Measurements from ENCODE around the gene RGS17. TPM values are rescaled to one million over a fixed set of nuclear protein-coding genes. Genes with fewer than 3 reads are reported as not detected.

RGS17 gene
- total RNA-seq, 1 experiment from 2014 or later, result 0.70 TPM

DNA sequence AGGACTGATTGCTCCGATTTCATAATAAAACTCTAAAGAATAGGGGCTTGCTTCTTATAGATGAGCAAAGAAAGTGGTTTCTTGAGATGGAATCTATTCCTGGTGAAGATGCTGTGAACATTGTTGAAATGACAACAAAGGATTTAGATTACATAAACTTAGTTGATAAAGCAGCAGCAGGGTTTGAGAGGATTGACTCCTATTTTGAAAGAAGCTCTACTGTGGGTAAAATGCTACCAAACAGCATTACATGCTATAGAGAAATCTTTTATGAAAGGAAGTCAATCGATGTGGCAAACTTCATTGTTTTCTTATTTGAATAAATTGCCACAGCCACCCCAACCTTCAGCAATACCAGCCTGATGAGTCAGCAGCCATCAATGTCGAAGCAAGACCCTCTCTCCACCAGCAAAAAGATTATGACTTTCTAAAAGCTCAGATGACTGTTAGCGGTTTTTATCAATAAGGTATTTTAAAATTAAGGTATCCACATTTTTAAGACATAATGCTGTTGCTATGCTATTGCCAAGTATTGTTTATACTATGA lies 115.9 kb downstream of the RGS17 start:
- no TSS peak for BruUV-seq (replicated peaks)
- peak in 1 of 2 experiments; percentile 35 for DNase-seq
- H2AFZ ChIP-seq, result no peak overlapping the region

DNA sequence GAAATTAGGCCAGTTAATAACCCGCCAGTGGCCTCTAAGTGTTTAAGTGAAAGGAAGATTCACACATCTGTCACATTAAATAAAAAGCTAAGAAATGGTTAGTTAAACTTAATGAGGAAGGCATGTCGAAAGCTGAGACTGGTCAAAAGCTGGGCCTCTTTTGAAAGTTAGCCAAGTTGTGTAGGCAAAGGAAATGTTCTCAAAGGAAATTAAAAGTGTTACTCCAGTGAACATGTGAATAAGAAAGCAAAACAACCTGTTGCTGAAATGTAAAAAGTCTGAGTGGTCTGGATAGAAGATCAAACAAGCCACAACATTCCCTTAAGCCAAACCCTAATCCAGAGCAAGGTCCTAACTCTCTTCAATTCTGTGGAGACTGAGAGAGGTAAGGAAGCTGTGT lies 117.6 kb downstream of the RGS17 start:
- no peak for TF ChIP-seq EZH2 (IDR thresholded peaks at IDR 0.05; ENCODE audit: low read depth)
- Histone ChIP-seq H4K20me1 (ENCODE audit: insufficient read depth) (no peaks in the 10 kb centered on the region), H3K4me3 (no peak overlapping the region), H3K79me2 (ENCODE audit: low read depth) (no peaks in the 10 kb centered on the region), H3K4me2 (no peak overlapping the region), H3K4me1 (replicated peaks; ENCODE audit: insufficient read depth) (no peaks in the 10 kb centered on the region), H3K9me3 (ENCODE audit: insufficient read depth, low read depth) (no peaks in the 10 kb centered on the region), H3K27ac (no peak overlapping the region), H2AFZ (no peak overlapping the region), H3K36me3 (ENCODE audit: low read depth) (no peaks in the 10 kb centered on the region), H3K27me3 (ENCODE audit: insufficient read depth, low read depth) (no peaks in the 10 kb centered on the region), H3F3A (ENCODE audit: insufficient read depth, low read depth) (0 out of 2 replicates have a peak, but pooled peaks cover 3% of the 10 kb centered on the region), H3K9me2 (ENCODE audit: insufficient read depth) (no peaks in the 10 kb centered on the region)
- ChIA-PET POLR2A (ENCODE audit: unreplicated experiment) (no interaction called here), CTCF (no interaction called here)
- BruUV-seq (replicated peaks), result no TSS peak
- DNase-seq, result no peak
- intact Hi-C loops (cut with micrococcal nuclease; ENCODE audit: unreplicated experiment), result no loop called here

More for the DNA sequence above, 115.9 kb downstream of the RGS17 start:
- Histone ChIP-seq H3K4me1 (replicated peaks; ENCODE audit: insufficient read depth) (no peaks in the 10 kb centered on the region), H3K27ac (no peak overlapping the region), H3K4me2 (no peak overlapping the region), H3K9me3 (ENCODE audit: insufficient read depth, low read depth) (no peaks in the 10 kb centered on the region), H3K27me3 (ENCODE audit: insufficient read depth, low read depth) (no peaks in the 10 kb centered on the region), H3F3A (ENCODE audit: insufficient read depth, low read depth) (no peaks in the 10 kb centered on the region), H4K20me1 (ENCODE audit: insufficient read depth) (no peaks in the 10 kb centered on the region), H3K9me2 (ENCODE audit: insufficient read depth) (no peaks in the 10 kb centered on the region), H3K4me3 (no peak overlapping the region), H3K36me3 (ENCODE audit: low read depth) (no peaks in the 10 kb centered on the region), H3K79me2 (ENCODE audit: low read depth) (no peaks in the 10 kb centered on the region)
- ChIA-PET POLR2A (ENCODE audit: unreplicated experiment) (no interaction called here), CTCF (no interaction called here)
- TF ChIP-seq, protein P1, sequence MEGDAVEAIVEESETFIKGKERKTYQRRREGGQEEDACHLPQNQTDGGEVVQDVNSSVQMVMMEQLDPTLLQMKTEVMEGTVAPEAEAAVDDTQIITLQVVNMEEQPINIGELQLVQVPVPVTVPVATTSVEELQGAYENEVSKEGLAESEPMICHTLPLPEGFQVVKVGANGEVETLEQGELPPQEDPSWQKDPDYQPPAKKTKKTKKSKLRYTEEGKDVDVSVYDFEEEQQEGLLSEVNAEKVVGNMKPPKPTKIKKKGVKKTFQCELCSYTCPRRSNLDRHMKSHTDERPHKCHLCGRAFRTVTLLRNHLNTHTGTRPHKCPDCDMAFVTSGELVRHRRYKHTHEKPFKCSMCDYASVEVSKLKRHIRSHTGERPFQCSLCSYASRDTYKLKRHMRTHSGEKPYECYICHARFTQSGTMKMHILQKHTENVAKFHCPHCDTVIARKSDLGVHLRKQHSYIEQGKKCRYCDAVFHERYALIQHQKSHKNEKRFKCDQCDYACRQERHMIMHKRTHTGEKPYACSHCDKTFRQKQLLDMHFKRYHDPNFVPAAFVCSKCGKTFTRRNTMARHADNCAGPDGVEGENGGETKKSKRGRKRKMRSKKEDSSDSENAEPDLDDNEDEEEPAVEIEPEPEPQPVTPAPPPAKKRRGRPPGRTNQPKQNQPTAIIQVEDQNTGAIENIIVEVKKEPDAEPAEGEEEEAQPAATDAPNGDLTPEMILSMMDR (conservative IDR thresholded peaks at IDR 0.05), result no peak
- TF ChIP-seq EZH2 (IDR thresholded peaks at IDR 0.05; ENCODE audit: low read depth), result no peak
- intact Hi-C loops (cut with micrococcal nuclease; ENCODE audit: unreplicated experiment), result no loop called here

DNA sequence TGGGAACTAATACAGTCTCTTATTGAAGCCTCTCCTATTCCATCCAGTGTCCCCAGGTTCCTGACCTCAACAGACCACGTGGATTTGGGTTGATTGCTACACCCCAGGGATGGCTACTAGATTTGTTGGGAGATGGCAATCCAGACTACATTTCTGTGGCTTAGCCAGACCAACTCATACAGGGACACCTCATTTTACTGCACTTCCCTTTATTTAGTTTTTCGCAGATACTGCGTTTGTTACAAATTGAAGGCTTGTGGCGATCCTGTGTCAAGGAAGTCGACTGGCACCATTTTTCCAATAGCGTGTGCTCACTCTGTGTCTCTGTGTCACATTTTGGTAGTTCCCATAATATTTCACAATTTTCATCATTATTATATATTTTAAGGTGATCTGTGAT lies 118.2 kb downstream of the RGS17 start:
- H3K27me3 ChIP-seq (ENCODE audit: insufficient read depth, low read depth), result no peaks in the 10 kb centered on the region
- H2AFZ ChIP-seq, result no peak overlapping the region
- TF ChIP-seq, protein P1 (conservative IDR thresholded peaks at IDR 0.05), result no peak
- TF ChIP-seq EZH2 (IDR thresholded peaks at IDR 0.05; ENCODE audit: low read depth), result no peak
- no peaks in the 10 kb centered on the region for H3K9me2 ChIP-seq (ENCODE audit: insufficient read depth)
- CTCF ChIA-PET, result no interaction called here
- no peaks in the 10 kb centered on the region for H3K4me1 ChIP-seq (replicated peaks; ENCODE audit: insufficient read depth)
- BruUV-seq (replicated peaks), result no TSS peak
- POLR2A ChIA-PET (ENCODE audit: unreplicated experiment), result no interaction called here
- H3K79me2 ChIP-seq (ENCODE audit: low read depth), result no peaks in the 10 kb centered on the region
- H4K20me1 ChIP-seq (ENCODE audit: insufficient read depth), result no peaks in the 10 kb centered on the region
- no peaks in the 10 kb centered on the region for H3K36me3 ChIP-seq (ENCODE audit: low read depth)
- H3F3A ChIP-seq (ENCODE audit: insufficient read depth, low read depth), result 0 out of 2 replicates have a peak, but pooled peaks cover 3% of the 10 kb centered on the region
- no peak overlapping the region for H3K4me2 ChIP-seq
- DNase-seq, result no peak
- intact Hi-C loops (cut with micrococcal nuclease; ENCODE audit: unreplicated experiment), result no loop called here
- no peak overlapping the region for H3K4me3 ChIP-seq
- H3K27ac ChIP-seq, result no peak overlapping the region
- H3K9me3 ChIP-seq (ENCODE audit: insufficient read depth, low read depth), result no peaks in the 10 kb centered on the region

DNA sequence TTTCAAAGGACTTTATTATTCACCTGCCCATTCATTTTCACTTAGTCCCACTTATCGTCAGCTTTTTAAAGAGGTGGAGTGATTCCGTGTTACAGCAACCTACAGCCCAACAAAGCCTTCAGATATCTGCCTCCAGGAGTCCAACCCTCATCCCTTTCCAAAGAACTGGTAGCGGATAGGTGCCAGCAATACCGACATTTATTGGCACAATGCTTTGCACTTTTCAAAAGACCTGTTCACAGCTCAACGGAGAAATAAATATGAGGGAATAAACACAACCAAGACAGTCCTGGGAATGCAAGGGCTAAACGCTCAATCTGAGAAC lies 127.8 kb downstream of the RGS17 start:
- H3K36me3 ChIP-seq (ENCODE audit: low read depth), result peaks cover 13% of the 10 kb centered on the region
- H3K4me1 ChIP-seq (replicated peaks; ENCODE audit: insufficient read depth), result peaks cover 33% of the 10 kb centered on the region
- peaks cover 55% of the 10 kb centered on the region for H3K79me2 ChIP-seq (ENCODE audit: low read depth)
- no TSS peak for BruUV-seq (replicated peaks)
- H3K27me3 ChIP-seq (ENCODE audit: insufficient read depth, low read depth), result no peaks in the 10 kb centered on the region
- peaks cover 13% of the 10 kb centered on the region; the same call in 1 of the 2 replicates for H3F3A ChIP-seq (ENCODE audit: insufficient read depth, low read depth)
- peak overlapping the region; percentile 79 for H3K27ac ChIP-seq
- no peaks in the 10 kb centered on the region; the same call in 1 of the 2 replicates for H3K9me2 ChIP-seq (ENCODE audit: insufficient read depth)
- DNase-seq, result peak in 1 of 2 experiments; percentile 4
- TF ChIP-seq, protein P1 (conservative IDR thresholded peaks at IDR 0.05), result no peak
- TF ChIP-seq EZH2 (IDR thresholded peaks at IDR 0.05; ENCODE audit: low read depth), result no peak
- H2AFZ ChIP-seq, result peak overlapping the region; percentile 91
- intact Hi-C loops (cut with micrococcal nuclease; ENCODE audit: unreplicated experiment), result no loop called here
- POLR2A ChIA-PET (ENCODE audit: unreplicated experiment), result interaction anchor here (0.6 kb wide), 1 partner anchor 26 kb away, joined by 7 read pairs; no protein-coding TSS in a partner anchor
- peak overlapping the region; percentile 96 for H3K4me3 ChIP-seq
- no peaks in the 10 kb centered on the region for H3K9me3 ChIP-seq (ENCODE audit: insufficient read depth, low read depth)
- peaks cover 9% of the 10 kb centered on the region; the same call in 1 of the 2 replicates for H4K20me1 ChIP-seq (ENCODE audit: insufficient read depth)
- CTCF ChIA-PET, result interaction anchor here (0.7 kb wide), 1 partner anchor 276 kb away, joined by 3 read pairs; no protein-coding TSS in a partner anchor
- peak overlapping the region; percentile 99 for H3K4me2 ChIP-seq
